Measurements from ENCODE around the gene SAMD4A.

The SAMD4A gene

GRCh38 chr14:54786838-54787237, 219.9 kb downstream of the SAMD4A start:
- no peaks in the 10 kb centered on the region for H3K9me3 ChIP-seq (ENCODE audit: insufficient read depth, low read depth, low read length)
- H3K79me1 ChIP-seq (ENCODE audit: low read length): no peaks in the 10 kb centered on the region
- no peak overlapping the region for H3K18ac ChIP-seq (ENCODE audit: low read length)
- H2BK120ac ChIP-seq (ENCODE audit: insufficient read depth, low read length, poor library complexity): no peak overlapping the region
- H2AFZ ChIP-seq (ENCODE audit: insufficient read depth, low read length, poor library complexity): no peak overlapping the region
- no peak overlapping the region for H2BK12ac ChIP-seq (ENCODE audit: low read length)
- DNase-seq: no peak
- no peak overlapping the region for H4K8ac ChIP-seq (ENCODE audit: low read depth, low read length)
- no peak overlapping the region for H4K12ac ChIP-seq (ENCODE audit: low read depth, low read length)
- no peak overlapping the region for H3K14ac ChIP-seq (ENCODE audit: low read length)
- no peak overlapping the region for H2AK5ac ChIP-seq (ENCODE audit: low read length)
- no peaks in the 10 kb centered on the region for H3K79me2 ChIP-seq (ENCODE audit: control insufficient read depth, insufficient read depth, low read length, poor library complexity)
- no peaks in the 10 kb centered on the region for H3K27me3 ChIP-seq (ENCODE audit: insufficient read depth, low read length)
- H3K4ac ChIP-seq (ENCODE audit: low read depth, low read length): no peak overlapping the region
- no peak overlapping the region for H4K91ac ChIP-seq (ENCODE audit: low read depth, low read length)
- H3K4me2 ChIP-seq (ENCODE audit: low read length): no peak overlapping the region
- no peak overlapping the region for H2BK5ac ChIP-seq (ENCODE audit: low read depth, low read length, poor library complexity)
- H3K4me1 ChIP-seq (ENCODE audit: control insufficient read depth in 1 of 2, insufficient read depth in 2 of 2, low read length in 2 of 2): no peaks in the 10 kb centered on the region
- no CpG with 5 or more reads among the region's 3 CpGs for WGBS (ENCODE audit: extremely low coverage, insufficient coverage, insufficient read length)
- no peak overlapping the region for H3K23ac ChIP-seq (ENCODE audit: low read length)
- H3K4me3 ChIP-seq (ENCODE audit: low read depth, low read length): no peak overlapping the region
- H3K9ac ChIP-seq (ENCODE audit: low read length): no peak overlapping the region
- H3K36me3 ChIP-seq (ENCODE audit: control insufficient read depth in 1 of 2, insufficient read depth in 2 of 2, low read length in 2 of 2): peaks cover 54 to 69% of the 10 kb centered on the region in 2 experiments
- H3K27ac ChIP-seq (ENCODE audit: low read depth, low read length): no peak overlapping the region

GRCh38 chr14:54787261-54787660, 220.3 kb downstream of the SAMD4A start:
- Histone ChIP-seq H2BK5ac (ENCODE audit: low read depth, low read length, poor library complexity) (no peak overlapping the region), H3K4ac (ENCODE audit: low read depth, low read length) (no peak overlapping the region), H3K36me3 (ENCODE audit: control insufficient read depth in 1 of 2, insufficient read depth in 2 of 2, low read length in 2 of 2) (peaks cover 55 to 67% of the 10 kb centered on the region in 2 experiments), H3K4me2 (ENCODE audit: low read length) (no peak overlapping the region), H3K4me3 (ENCODE audit: low read depth, low read length) (no peak overlapping the region), H2AFZ (ENCODE audit: insufficient read depth, low read length, poor library complexity) (no peak overlapping the region), H2BK120ac (ENCODE audit: insufficient read depth, low read length, poor library complexity) (no peak overlapping the region), H2AK5ac (ENCODE audit: low read length) (no peak overlapping the region), H3K27ac (ENCODE audit: low read depth, low read length) (no peak overlapping the region), H3K23ac (ENCODE audit: low read length) (no peak overlapping the region), H3K79me1 (ENCODE audit: low read length) (no peaks in the 10 kb centered on the region), H4K91ac (ENCODE audit: low read depth, low read length) (no peak overlapping the region), H4K12ac (ENCODE audit: low read depth, low read length) (no peak overlapping the region), H3K14ac (ENCODE audit: low read length) (no peak overlapping the region), H3K9ac (ENCODE audit: low read length) (no peak overlapping the region), H3K4me1 (ENCODE audit: control insufficient read depth in 1 of 2, insufficient read depth in 2 of 2, low read length in 2 of 2) (no peaks in the 10 kb centered on the region), H2BK12ac (ENCODE audit: low read length) (no peak overlapping the region), H3K9me3 (ENCODE audit: insufficient read depth, low read depth, low read length) (no peaks in the 10 kb centered on the region), H3K18ac (ENCODE audit: low read length) (no peak overlapping the region), H4K8ac (ENCODE audit: low read depth, low read length) (no peak overlapping the region), H3K79me2 (ENCODE audit: control insufficient read depth, insufficient read depth, low read length, poor library complexity) (no peaks in the 10 kb centered on the region), H3K27me3 (ENCODE audit: insufficient read depth, low read length) (no peaks in the 10 kb centered on the region)
- DNase-seq: no peak
- no CpG with 5 or more reads among the region's 1 CpG for WGBS (ENCODE audit: extremely low coverage, insufficient coverage, insufficient read length)

- H3K23ac ChIP-seq (ENCODE audit: low read length): no peak overlapping the region
- no peak overlapping the region for H3K9ac ChIP-seq (ENCODE audit: low read length)
- no peak overlapping the region for H3K18ac ChIP-seq (ENCODE audit: low read length)
- H3K4ac ChIP-seq (ENCODE audit: low read depth, low read length): no peak overlapping the region
- no peaks in the 10 kb centered on the region for H3K27me3 ChIP-seq (ENCODE audit: insufficient read depth, low read length)
- H2BK5ac ChIP-seq (ENCODE audit: low read depth, low read length, poor library complexity): no peak overlapping the region
- H2AFZ ChIP-seq (ENCODE audit: insufficient read depth, low read length, poor library complexity): no peak overlapping the region
- H2BK120ac ChIP-seq (ENCODE audit: insufficient read depth, low read length, poor library complexity): no peak overlapping the region
- H3K27ac ChIP-seq (ENCODE audit: low read depth, low read length): no peak overlapping the region
- no peak overlapping the region for H3K4me2 ChIP-seq (ENCODE audit: low read length)
- H4K12ac ChIP-seq (ENCODE audit: low read depth, low read length): no peak overlapping the region
- peaks cover 47 to 56% of the 10 kb centered on the region in 2 experiments for H3K36me3 ChIP-seq (ENCODE audit: control insufficient read depth in 1 of 2, insufficient read depth in 2 of 2, low read length in 2 of 2)
- H3K79me1 ChIP-seq (ENCODE audit: low read length): no peaks in the 10 kb centered on the region
- no peaks in the 10 kb centered on the region for H3K9me3 ChIP-seq (ENCODE audit: insufficient read depth, low read depth, low read length)
- H3K79me2 ChIP-seq (ENCODE audit: control insufficient read depth, insufficient read depth, low read length, poor library complexity): no peaks in the 10 kb centered on the region
- H3K14ac ChIP-seq (ENCODE audit: low read length): no peak overlapping the region
- WGBS (ENCODE audit: extremely low coverage, insufficient coverage, insufficient read length): no CpG with 5 or more reads among the region's 17 CpGs
- no peak for DNase-seq
- H4K91ac ChIP-seq (ENCODE audit: low read depth, low read length): no peak overlapping the region
- H2AK5ac ChIP-seq (ENCODE audit: low read length): no peak overlapping the region
- no peak overlapping the region for H3K4me3 ChIP-seq (ENCODE audit: low read depth, low read length)
- H3K4me1 ChIP-seq (ENCODE audit: control insufficient read depth in 1 of 2, insufficient read depth in 2 of 2, low read length in 2 of 2): no peaks in the 10 kb centered on the region
- no peak overlapping the region for H2BK12ac ChIP-seq (ENCODE audit: low read length)
- H4K8ac ChIP-seq (ENCODE audit: low read depth, low read length): no peak overlapping the region
These were observed 221.8 kb downstream of the SAMD4A start for GRCh38 chr14:54788701-54789100.

- Histone ChIP-seq H3K27me3 (ENCODE audit: insufficient read depth, low read length) (no peaks in the 10 kb centered on the region), H4K12ac (ENCODE audit: low read depth, low read length) (no peak overlapping the region), H3K23ac (ENCODE audit: low read length) (no peak overlapping the region), H3K4me2 (ENCODE audit: low read length) (no peak overlapping the region), H3K9ac (ENCODE audit: low read length) (no peak overlapping the region), H2BK12ac (ENCODE audit: low read length) (no peak overlapping the region), H2AK5ac (ENCODE audit: low read length) (no peak overlapping the region), H3K27ac (ENCODE audit: low read depth, low read length) (no peak overlapping the region), H3K4me3 (ENCODE audit: low read depth, low read length) (no peak overlapping the region), H3K9me3 (ENCODE audit: insufficient read depth, low read depth, low read length) (no peaks in the 10 kb centered on the region), H3K14ac (ENCODE audit: low read length) (no peak overlapping the region), H2BK120ac (ENCODE audit: insufficient read depth, low read length, poor library complexity) (no peak overlapping the region), H3K79me1 (ENCODE audit: low read length) (no peaks in the 10 kb centered on the region), H3K79me2 (ENCODE audit: control insufficient read depth, insufficient read depth, low read length, poor library complexity) (no peaks in the 10 kb centered on the region), H3K4me1 (ENCODE audit: control insufficient read depth in 1 of 2, insufficient read depth in 2 of 2, low read length in 2 of 2) (no peaks in the 10 kb centered on the region), H4K8ac (ENCODE audit: low read depth, low read length) (no peak overlapping the region), H3K36me3 (ENCODE audit: control insufficient read depth in 1 of 2, insufficient read depth in 2 of 2, low read length in 2 of 2) (peaks cover 43 to 53% of the 10 kb centered on the region in 2 experiments), H4K91ac (ENCODE audit: low read depth, low read length) (no peak overlapping the region), H2BK5ac (ENCODE audit: low read depth, low read length, poor library complexity) (no peak overlapping the region), H2AFZ (ENCODE audit: insufficient read depth, low read length, poor library complexity) (no peak overlapping the region), H3K4ac (ENCODE audit: low read depth, low read length) (no peak overlapping the region), H3K18ac (ENCODE audit: low read length) (no peak overlapping the region)
- WGBS (ENCODE audit: extremely low coverage, insufficient coverage, insufficient read length): no CpG with 5 or more reads among the region's 5 CpGs
- DNase-seq: no peak
These were observed 222.2 kb downstream of the SAMD4A start for GRCh38 chr14:54789166-54789565.
